ENCODE data around the gene EPHB2.

Gene EPHB2

DNA sequence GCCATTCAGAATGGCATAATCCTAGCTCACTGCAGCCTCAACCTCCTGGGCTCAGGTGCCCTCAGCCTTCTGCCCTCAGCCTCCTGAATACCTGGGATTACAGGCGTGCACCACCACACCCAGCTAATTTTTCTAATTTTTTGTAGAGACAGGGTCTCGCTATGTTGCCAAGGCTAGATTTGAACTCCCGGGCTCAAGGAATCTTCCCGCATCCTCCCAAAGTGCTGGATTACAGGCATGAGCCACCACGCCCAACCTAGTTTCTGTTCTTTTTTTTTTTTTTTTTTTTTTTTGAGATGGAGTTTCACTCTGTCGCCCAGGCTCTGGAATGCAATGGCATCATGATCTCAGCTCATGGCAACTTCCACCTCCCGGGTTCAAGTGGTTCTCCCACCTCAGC is 153.1 kb downstream of the EPHB2 start:
- Histone ChIP-seq H3K9me3 (ENCODE audit: control insufficient read depth, insufficient read depth, low read depth, low read length) (0 out of 2 replicates have a peak, but pooled peaks cover 4% of the 10 kb centered on the region), H3K27me3 (ENCODE audit: control insufficient read depth, insufficient read depth, low read length) (no peaks in the 10 kb centered on the region), H3K4me3 (ENCODE audit: low read depth, low read length) (no peak overlapping the region)

DNA sequence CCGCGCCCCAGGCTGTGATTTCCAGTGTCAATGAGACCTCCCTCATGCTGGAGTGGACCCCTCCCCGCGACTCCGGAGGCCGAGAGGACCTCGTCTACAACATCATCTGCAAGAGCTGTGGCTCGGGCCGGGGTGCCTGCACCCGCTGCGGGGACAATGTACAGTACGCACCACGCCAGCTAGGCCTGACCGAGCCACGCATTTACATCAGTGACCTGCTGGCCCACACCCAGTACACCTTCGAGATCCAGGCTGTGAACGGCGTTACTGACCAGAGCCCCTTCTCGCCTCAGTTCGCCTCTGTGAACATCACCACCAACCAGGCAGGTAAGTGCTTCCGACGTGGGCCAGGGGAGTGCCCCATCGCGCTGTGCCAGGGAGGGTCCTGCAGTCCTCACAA is 154.2 kb downstream of the EPHB2 start:
- H3K27ac ChIP-seq (ENCODE audit: low read depth, low read length), result no peak overlapping the region
- 0 out of 2 replicates have a peak, but pooled peaks cover 4% of the 10 kb centered on the region for H3K9me3 ChIP-seq (ENCODE audit: control insufficient read depth, insufficient read depth, low read depth, low read length)
- H3K4me1 ChIP-seq (ENCODE audit: control insufficient read depth, insufficient read depth, low read length), result peaks cover 2% of the 10 kb centered on the region; the same call in 1 of the 2 replicates
- no peak overlapping the region for H3K9ac ChIP-seq (ENCODE audit: low read length)
- no peaks in the 10 kb centered on the region for H3K36me3 ChIP-seq (ENCODE audit: control insufficient read depth, insufficient read depth, low read length)
- no peaks in the 10 kb centered on the region for H3K27me3 ChIP-seq (ENCODE audit: control insufficient read depth, insufficient read depth, low read length)
- H3K4me3 ChIP-seq (ENCODE audit: low read depth, low read length), result no peak overlapping the region

More for the DNA sequence above, 153.1 kb downstream of the EPHB2 start:
- no peak overlapping the region for H3K27ac ChIP-seq (ENCODE audit: low read depth, low read length)
- H3K4me1 ChIP-seq (ENCODE audit: control insufficient read depth, insufficient read depth, low read length), result peaks cover 2% of the 10 kb centered on the region; the same call in 1 of the 2 replicates
- no peaks in the 10 kb centered on the region for H3K36me3 ChIP-seq (ENCODE audit: control insufficient read depth, insufficient read depth, low read length)
- H3K9ac ChIP-seq (ENCODE audit: low read length), result no peak overlapping the region

DNA sequence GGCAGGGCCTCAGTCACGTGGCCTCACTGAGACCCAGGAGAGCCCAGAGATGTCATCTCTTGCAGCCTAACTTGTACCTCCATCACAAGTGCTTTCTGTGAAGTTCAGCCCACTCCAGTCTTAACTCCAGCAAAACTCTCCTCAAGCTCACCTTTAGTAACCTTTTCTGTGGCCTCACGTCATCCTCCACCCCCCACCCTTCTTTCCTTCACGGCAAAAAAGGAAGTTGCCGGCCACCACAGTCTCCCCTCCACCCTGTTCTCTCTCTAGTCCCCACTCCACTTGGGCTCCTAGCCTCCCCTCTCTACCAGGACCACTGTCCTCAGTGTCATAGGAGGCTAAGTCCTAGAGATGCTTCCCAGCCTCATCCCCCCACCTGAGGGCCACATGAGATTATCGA is 155.1 kb downstream of the EPHB2 start:
- H3K9me3 ChIP-seq (ENCODE audit: control insufficient read depth, insufficient read depth, low read depth, low read length), result 0 out of 2 replicates have a peak, but pooled peaks cover 4% of the 10 kb centered on the region
- H3K36me3 ChIP-seq (ENCODE audit: control insufficient read depth, insufficient read depth, low read length), result no peaks in the 10 kb centered on the region

DNA sequence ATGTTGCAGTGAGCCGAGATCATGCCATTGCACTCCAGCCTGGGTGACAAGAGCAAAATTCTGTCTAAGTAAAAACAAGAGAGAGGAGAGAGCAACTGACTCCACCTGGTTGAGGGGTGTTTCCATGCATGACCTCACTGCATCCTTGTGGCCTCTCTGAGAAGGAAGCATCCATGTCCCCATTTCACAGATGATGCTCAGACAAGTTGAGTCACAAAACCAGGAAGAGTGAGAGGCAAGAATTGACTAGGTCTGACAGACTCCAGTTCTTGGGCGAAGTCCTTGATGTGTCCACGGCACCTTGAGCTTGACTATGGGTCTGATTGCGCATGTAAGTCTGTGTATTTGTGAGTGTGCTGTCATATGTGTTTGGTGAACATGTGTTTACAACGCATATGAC is 156.2 kb downstream of the EPHB2 start:
- Histone ChIP-seq H3K4me1 (ENCODE audit: control insufficient read depth, insufficient read depth, low read length) (peaks cover 5% of the 10 kb centered on the region), H3K4me3 (ENCODE audit: low read depth, low read length) (no peak overlapping the region), H3K9me3 (ENCODE audit: control insufficient read depth, insufficient read depth, low read depth, low read length) (0 out of 2 replicates have a peak, but pooled peaks cover 4% of the 10 kb centered on the region), H3K27me3 (ENCODE audit: control insufficient read depth, insufficient read depth, low read length) (no peaks in the 10 kb centered on the region), H3K9ac (ENCODE audit: low read length) (no peak overlapping the region), H3K27ac (ENCODE audit: low read depth, low read length) (no peak overlapping the region), H3K36me3 (ENCODE audit: control insufficient read depth, insufficient read depth, low read length) (no peaks in the 10 kb centered on the region)

More for the DNA sequence above, 155.1 kb downstream of the EPHB2 start:
- no peaks in the 10 kb centered on the region for H3K27me3 ChIP-seq (ENCODE audit: control insufficient read depth, insufficient read depth, low read length)
- peaks cover 6% of the 10 kb centered on the region for H3K4me1 ChIP-seq (ENCODE audit: control insufficient read depth, insufficient read depth, low read length)
- H3K27ac ChIP-seq (ENCODE audit: low read depth, low read length), result no peak overlapping the region
- H3K9ac ChIP-seq (ENCODE audit: low read length), result no peak overlapping the region
- H3K4me3 ChIP-seq (ENCODE audit: low read depth, low read length), result no peak overlapping the region

DNA sequence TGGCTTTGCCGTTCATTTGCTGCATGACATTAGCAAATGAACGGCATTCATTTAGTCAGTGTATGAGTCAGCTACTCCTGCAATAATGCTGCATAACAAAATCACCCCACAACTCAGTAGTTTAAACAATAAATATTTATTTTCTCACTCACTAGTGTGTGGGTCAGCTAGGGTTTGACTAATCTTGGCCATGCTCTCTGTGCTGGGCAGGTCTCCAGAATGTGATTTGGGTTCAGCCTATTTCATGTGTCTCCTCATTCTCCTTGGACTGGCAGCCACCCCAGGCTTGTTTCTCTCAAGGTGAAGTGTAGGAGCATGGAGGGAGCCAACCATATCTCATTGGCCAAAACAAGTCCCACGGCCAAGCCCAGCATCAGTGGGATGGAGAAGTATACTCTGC is 157.7 kb downstream of the EPHB2 start:
- Histone ChIP-seq H3K9ac (ENCODE audit: low read length) (no peak overlapping the region), H3K4me1 (ENCODE audit: control insufficient read depth, insufficient read depth, low read length) (peaks cover 4% of the 10 kb centered on the region), H3K4me3 (ENCODE audit: low read depth, low read length) (no peak overlapping the region), H3K27ac (ENCODE audit: low read depth, low read length) (no peak overlapping the region), H3K9me3 (ENCODE audit: control insufficient read depth, insufficient read depth, low read depth, low read length) (0 out of 2 replicates have a peak, but pooled peaks cover 4% of the 10 kb centered on the region), H3K36me3 (ENCODE audit: control insufficient read depth, insufficient read depth, low read length) (no peaks in the 10 kb centered on the region), H3K27me3 (ENCODE audit: control insufficient read depth, insufficient read depth, low read length) (no peaks in the 10 kb centered on the region)

DNA sequence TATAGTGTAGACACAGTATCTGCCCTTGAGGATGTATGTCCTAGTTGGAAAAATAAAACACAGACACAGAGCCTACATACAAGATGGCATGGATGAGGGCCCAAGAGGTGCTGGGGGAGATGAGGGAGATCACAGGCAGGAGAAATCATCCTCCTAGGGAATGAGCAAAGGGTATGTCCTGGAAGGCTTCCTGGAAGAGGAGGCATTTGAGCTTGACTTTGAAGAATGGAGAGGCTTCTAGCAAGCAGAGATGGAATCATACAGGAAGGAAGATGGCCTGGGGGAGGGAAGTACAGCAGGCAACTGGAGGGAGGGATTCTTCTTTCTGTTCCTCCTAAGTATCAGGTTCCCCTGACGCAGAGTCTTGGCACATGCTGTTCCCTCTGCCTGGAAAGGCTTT is 158.7 kb downstream of the EPHB2 start:
- Histone ChIP-seq H3K36me3 (ENCODE audit: control insufficient read depth, insufficient read depth, low read length) (no peaks in the 10 kb centered on the region), H3K27ac (ENCODE audit: low read depth, low read length) (no peak overlapping the region), H3K9ac (ENCODE audit: low read length) (no peak overlapping the region), H3K4me3 (ENCODE audit: low read depth, low read length) (no peak overlapping the region), H3K4me1 (ENCODE audit: control insufficient read depth, insufficient read depth, low read length) (peaks cover 4% of the 10 kb centered on the region), H3K9me3 (ENCODE audit: control insufficient read depth, insufficient read depth, low read depth, low read length) (0 out of 2 replicates have a peak, but pooled peaks cover 4% of the 10 kb centered on the region), H3K27me3 (ENCODE audit: control insufficient read depth, insufficient read depth, low read length) (no peaks in the 10 kb centered on the region)

DNA sequence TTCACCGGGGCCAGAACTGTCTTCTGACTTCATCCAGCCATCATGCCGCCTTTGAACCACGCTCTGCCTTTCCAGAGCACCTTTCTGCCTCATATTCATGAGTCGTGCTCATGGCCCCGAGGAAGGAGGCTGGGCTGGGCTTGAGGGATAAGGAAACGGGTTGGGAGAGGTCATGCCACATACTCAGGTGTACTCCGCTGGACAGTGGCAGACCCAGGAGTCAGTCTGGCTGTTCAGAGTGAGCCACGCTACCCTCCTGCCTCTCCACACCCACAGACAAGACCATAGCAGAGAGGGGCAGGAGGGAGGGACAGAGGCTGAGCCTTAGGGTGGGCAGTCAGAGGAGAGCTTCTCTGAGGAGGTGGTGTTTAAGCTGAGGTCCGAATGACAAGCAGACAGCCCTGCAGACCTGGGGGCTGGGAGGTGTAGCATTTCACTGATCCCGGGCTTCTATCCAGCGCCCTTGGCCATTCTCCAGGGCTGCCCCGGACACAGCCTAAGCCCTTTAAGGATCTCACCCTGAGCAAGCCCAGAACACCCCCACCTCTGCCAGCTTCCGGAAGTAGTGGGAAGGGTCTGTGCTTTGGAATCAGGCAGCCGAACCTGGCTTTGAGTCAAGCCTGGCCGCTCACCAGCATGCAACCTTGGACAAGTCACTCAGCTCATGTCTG is 159.7 kb downstream of the EPHB2 start:
- Histone ChIP-seq H3K27me3 (ENCODE audit: control insufficient read depth, insufficient read depth, low read length) (no peaks in the 10 kb centered on the region), H3K4me1 (ENCODE audit: control insufficient read depth, insufficient read depth, low read length) (peaks cover 7% of the 10 kb centered on the region), H3K9me3 (ENCODE audit: control insufficient read depth, insufficient read depth, low read depth, low read length) (0 out of 2 replicates have a peak, but pooled peaks cover 4% of the 10 kb centered on the region), H3K4me3 (ENCODE audit: low read depth, low read length) (no peak overlapping the region), H3K27ac (ENCODE audit: low read depth, low read length) (no peak overlapping the region), H3K36me3 (ENCODE audit: control insufficient read depth, insufficient read depth, low read length) (no peaks in the 10 kb centered on the region), H3K9ac (ENCODE audit: low read length) (no peak overlapping the region)

DNA sequence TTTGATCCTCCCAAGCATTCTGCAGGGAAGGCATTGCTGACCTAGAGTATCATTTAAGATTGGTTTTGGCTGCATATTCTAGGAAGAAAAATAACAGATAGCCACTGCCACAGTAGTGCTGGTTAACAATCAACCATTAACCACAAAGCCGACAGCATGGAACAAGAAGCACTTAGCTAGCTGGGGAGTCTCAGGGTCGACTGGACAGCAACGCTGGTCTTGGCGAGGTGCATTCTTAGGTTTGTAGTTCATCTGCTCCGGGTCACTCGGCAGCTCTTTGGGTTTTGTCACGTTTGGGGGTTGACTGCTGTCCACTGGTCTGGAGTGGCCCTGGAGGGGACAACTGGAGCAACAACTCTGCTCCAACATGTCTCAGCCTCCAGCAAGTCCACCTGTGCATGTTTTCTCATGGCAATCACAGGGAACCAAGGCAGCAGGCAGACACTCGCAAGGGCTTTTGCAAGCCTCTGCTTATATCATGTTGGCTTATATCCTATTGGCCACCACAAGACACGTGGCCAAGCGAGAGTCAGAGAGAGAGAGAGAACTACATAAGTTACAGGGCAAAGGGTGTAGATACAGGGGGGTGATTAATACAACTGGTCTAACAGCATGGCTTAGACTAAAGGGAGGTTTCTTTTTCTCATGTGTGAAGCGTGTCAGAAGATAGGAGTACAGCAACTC is 162.5 kb downstream of the EPHB2 start:
- H3K27ac ChIP-seq (ENCODE audit: low read depth, low read length), result no peak overlapping the region
- H3K4me1 ChIP-seq (ENCODE audit: control insufficient read depth, insufficient read depth, low read length), result peaks cover 21% of the 10 kb centered on the region
- H3K9ac ChIP-seq (ENCODE audit: low read length), result no peak overlapping the region
- no peak overlapping the region for H3K4me3 ChIP-seq (ENCODE audit: low read depth, low read length)
- no peaks in the 10 kb centered on the region for H3K27me3 ChIP-seq (ENCODE audit: control insufficient read depth, insufficient read depth, low read length)
- H3K36me3 ChIP-seq (ENCODE audit: control insufficient read depth, insufficient read depth, low read length), result no peaks in the 10 kb centered on the region
- 0 out of 2 replicates have a peak, but pooled peaks cover 3% of the 10 kb centered on the region for H3K9me3 ChIP-seq (ENCODE audit: control insufficient read depth, insufficient read depth, low read depth, low read length)

DNA sequence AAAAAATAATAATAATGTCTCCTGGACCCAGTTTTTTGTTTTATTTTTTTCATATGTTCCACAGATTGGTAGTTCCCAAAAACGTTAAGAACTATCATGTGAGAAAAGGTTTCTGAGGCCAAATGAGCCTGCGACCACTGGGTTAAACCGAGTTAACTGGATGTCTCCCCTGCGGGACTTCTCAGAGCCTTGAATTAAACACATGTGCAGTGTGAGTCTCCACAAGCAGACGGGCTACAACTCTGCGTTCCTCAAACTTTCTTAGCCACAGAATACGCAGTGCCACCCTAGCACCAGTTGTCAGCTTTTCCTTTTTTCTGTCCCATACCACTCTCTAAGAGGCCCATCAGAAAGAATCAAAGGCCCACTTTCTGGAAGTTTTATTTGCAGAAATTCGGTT is 164.1 kb downstream of the EPHB2 start:
- Histone ChIP-seq H3K9me3 (ENCODE audit: control insufficient read depth, insufficient read depth, low read depth, low read length) (no peaks in the 10 kb centered on the region), H3K36me3 (ENCODE audit: control insufficient read depth, insufficient read depth, low read length) (no peaks in the 10 kb centered on the region), H3K4me1 (ENCODE audit: control insufficient read depth, insufficient read depth, low read length) (peaks cover 22% of the 10 kb centered on the region), H3K27me3 (ENCODE audit: control insufficient read depth, insufficient read depth, low read length) (no peaks in the 10 kb centered on the region), H3K9ac (ENCODE audit: low read length) (no peak overlapping the region), H3K4me3 (ENCODE audit: low read depth, low read length) (no peak overlapping the region), H3K27ac (ENCODE audit: low read depth, low read length) (no peak overlapping the region)

DNA sequence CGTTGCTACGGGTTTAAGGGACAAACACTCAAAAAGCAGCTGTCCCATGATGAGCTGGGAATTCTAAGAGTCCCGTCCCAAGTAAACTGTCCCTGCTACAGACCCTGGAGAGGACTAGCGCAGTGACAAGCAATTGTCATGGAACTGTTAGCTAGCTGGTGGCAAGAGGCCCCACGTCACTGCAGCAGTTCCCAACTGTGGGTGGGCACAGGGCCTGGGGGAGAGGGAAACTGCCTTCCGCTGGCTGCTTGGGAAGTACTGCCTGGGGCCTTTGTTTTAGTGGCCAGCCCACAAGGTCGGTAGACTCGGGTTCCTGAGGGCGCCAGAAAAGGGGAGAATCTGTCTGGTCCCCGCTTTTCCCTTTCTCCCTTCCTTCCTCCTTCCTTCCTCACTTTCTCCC is 164.6 kb downstream of the EPHB2 start:
- Histone ChIP-seq H3K9ac (ENCODE audit: low read length) (no peak overlapping the region), H3K27me3 (ENCODE audit: control insufficient read depth, insufficient read depth, low read length) (no peaks in the 10 kb centered on the region), H3K9me3 (ENCODE audit: control insufficient read depth, insufficient read depth, low read depth, low read length) (no peaks in the 10 kb centered on the region), H3K4me1 (ENCODE audit: control insufficient read depth, insufficient read depth, low read length) (peaks cover 24% of the 10 kb centered on the region), H3K36me3 (ENCODE audit: control insufficient read depth, insufficient read depth, low read length) (no peaks in the 10 kb centered on the region), H3K27ac (ENCODE audit: low read depth, low read length) (no peak overlapping the region), H3K4me3 (ENCODE audit: low read depth, low read length) (no peak overlapping the region)

DNA sequence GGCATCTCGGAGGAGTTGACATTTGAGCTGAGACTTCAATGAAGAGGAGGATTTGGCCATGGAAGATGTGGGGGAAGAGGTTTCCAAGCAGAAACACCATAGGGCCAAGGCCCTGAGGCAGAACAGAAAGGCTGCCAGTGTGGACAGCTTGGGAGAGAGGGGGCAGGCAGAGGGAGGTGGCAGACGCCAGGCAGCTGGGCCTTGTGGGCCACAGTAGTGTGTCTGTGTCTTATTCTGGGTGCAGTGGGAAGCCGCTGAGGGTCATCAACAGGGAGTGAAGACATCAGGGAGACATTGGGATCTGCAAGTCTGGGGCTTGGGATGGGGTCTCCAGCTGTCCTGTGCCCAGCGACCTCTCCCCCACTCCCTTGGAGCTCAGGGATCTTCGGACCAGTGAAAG is 165.2 kb downstream of the EPHB2 start:
- Histone ChIP-seq H3K27me3 (ENCODE audit: control insufficient read depth, insufficient read depth, low read length) (no peaks in the 10 kb centered on the region), H3K4me3 (ENCODE audit: low read depth, low read length) (no peak overlapping the region), H3K27ac (ENCODE audit: low read depth, low read length) (no peak overlapping the region), H3K4me1 (ENCODE audit: control insufficient read depth, insufficient read depth, low read length) (peaks cover 24% of the 10 kb centered on the region), H3K9ac (ENCODE audit: low read length) (no peak overlapping the region), H3K9me3 (ENCODE audit: control insufficient read depth, insufficient read depth, low read depth, low read length) (no peaks in the 10 kb centered on the region), H3K36me3 (ENCODE audit: control insufficient read depth, insufficient read depth, low read length) (no peaks in the 10 kb centered on the region)
